Activated T-helper 9 cell treated with anti-CD3 and anti-CD28 coated beads, Interleukin-2, amount 50 U/mL, for 16 hours (primary cell): ENCODE results near the gene RPS6KA3.
"Not testable (repeated sequence)": the region's sequence is repeated elsewhere in the genome, so short reads cannot be mapped to it uniquely, and the experiment has no call there.

Experiments
- DNase-seq: peaks from one replicate; pipeline ENCODE4 v3.0.0-alpha.2; 2020; ENCODE audit warnings: low read depth

The RPS6KA3 gene

GRCh38 chrX:20265221-20265725 lies 1.4 kb downstream of the RPS6KA3 start:
- DNase-seq = peak; percentile 62

GRCh38 chrX:20263474-20263873 lies 3.2 kb downstream of the RPS6KA3 start:
- DNase-seq = no peak

GRCh38 chrX:20260885-20261284 lies 5.8 kb downstream of the RPS6KA3 start:
- no peak for DNase-seq

- no peak for DNase-seq
Measured at GRCh38 chrX:20254712-20255299, 11.9 kb downstream of the RPS6KA3 start.

- no peak for DNase-seq
Measured at GRCh38 chrX:20253232-20253543, 13.5 kb downstream of the RPS6KA3 start.

GRCh38 chrX:20252381-20253231 lies 14.1 kb downstream of the RPS6KA3 start:
- peak; percentile 59 for DNase-seq

- no peak for DNase-seq
Measured at GRCh38 chrX:20251691-20252090, 15.0 kb downstream of the RPS6KA3 start.

- DNase-seq = not testable (repeated sequence)
Measured at GRCh38 chrX:20250146-20250545, 16.6 kb downstream of the RPS6KA3 start.

- DNase-seq = no peak
Measured at GRCh38 chrX:20248592-20249192, 18.0 kb downstream of the RPS6KA3 start.

GRCh38 chrX:20244931-20245330 lies 21.8 kb downstream of the RPS6KA3 start:
- no peak for DNase-seq

GRCh38 chrX:20240201-20240600 lies 26.5 kb downstream of the RPS6KA3 start:
- no peak for DNase-seq

GRCh38 chrX:20237864-20238263 lies 28.8 kb downstream of the RPS6KA3 start:
- no peak for DNase-seq

- DNase-seq = no peak
Measured at GRCh38 chrX:20235755-20236154, 31.0 kb downstream of the RPS6KA3 start.

- DNase-seq = no peak
Measured at GRCh38 chrX:20233336-20233735, 33.4 kb downstream of the RPS6KA3 start.

GRCh38 chrX:20231598-20231997 lies 35.1 kb downstream of the RPS6KA3 start:
- no peak for DNase-seq

GRCh38 chrX:20230406-20230805 lies 36.3 kb downstream of the RPS6KA3 start:
- no peak for DNase-seq

GRCh38 chrX:20229155-20229554 lies 37.6 kb downstream of the RPS6KA3 start:
- no peak for DNase-seq

GRCh38 chrX:20228245-20228644 lies 38.5 kb downstream of the RPS6KA3 start:
- no peak for DNase-seq

GRCh38 chrX:20227116-20227515 lies 39.6 kb downstream of the RPS6KA3 start:
- no peak for DNase-seq

- no peak for DNase-seq
Measured at GRCh38 chrX:20225488-20225833, 41.2 kb downstream of the RPS6KA3 start.

- no peak for DNase-seq
Measured at GRCh38 chrX:20224814-20225487, 41.8 kb downstream of the RPS6KA3 start.

GRCh38 chrX:20221902-20222301 lies 44.8 kb downstream of the RPS6KA3 start:
- DNase-seq = no peak
